ENCODE measurements around the gene TCF7L2.

TCF7L2 gene

DNA sequence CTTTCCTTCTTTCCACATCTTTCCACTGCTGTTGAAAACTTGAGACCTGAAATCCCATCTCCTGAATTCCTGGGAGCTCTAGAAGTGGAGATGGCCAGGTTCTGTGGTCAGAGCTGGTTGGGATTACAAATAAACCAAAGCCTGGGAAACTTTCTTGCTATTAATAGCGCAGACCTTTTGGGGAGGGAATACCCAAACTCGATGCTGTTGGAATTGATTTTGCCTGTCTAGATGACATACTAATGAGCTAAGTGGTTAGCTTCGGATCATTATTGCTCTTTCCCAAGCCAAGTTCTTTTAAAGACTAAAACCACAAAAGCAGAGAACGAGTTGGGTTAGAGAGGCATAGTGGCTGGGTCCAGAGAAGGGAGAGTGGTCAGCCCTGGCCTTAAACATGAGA lies 76.6 kb downstream of the TCF7L2 start:
- DNase-seq, result no peak

DNA sequence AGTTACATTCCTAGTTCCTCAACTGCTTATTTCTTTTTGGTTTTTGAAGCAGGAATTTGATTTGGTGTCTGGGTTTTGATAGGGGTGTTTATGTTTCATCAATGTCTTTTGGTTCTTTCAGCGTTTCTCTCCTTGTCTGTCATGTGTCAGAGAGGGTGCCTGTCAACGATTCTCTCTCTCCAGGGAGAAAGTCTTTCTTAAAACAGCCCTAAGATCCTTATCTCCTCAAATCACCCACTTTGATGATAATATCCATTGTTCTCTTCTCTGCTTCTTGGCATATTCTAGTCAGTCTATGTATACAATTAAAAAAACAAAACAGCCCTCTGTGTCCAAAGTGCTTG lies 77.2 kb downstream of the TCF7L2 start:
- DNase-seq, result no peak

DNA sequence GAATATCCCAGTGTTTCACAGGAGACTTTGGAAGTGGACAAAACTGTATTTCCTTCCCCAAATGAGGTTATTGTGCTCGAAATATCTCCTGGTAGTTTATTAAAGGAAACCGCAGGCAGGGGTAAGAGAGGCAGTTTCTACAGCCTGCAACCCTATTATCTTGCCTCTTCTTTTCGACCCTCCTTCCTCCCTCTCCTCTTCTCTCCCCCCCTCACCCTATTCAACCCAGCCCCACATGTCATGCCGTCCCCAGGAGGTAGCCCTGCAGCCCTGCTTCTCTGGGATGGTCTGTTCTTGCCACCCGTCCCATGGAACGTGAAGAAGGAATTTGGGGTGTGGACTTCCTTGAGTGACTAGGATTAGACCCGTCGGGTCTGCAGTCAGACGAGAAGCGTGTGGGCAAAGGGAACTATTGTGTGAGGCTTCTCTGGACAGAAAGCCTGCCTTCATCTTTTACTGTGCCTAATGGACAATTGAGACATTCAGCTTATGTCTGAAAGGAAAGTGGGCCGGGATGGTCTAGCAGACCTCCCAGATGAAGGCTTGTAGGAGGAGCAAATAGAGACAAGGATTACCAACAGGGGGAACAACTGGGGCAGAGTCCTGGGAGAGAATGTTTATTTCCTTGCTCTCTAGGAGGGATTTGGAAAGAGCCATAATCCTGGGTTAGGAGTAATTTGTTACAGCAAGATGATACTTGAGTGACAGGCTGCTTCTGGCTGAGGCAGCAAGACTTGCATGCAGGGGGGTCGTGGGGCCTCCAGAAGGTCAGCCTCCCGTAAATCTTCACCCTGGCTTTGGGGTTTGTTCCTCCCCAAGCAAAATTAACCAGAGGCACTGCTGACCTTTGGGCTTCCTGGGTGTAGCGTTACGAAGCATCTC lies 77.8 kb downstream of the TCF7L2 start:
- DNase-seq, result no peak

DNA sequence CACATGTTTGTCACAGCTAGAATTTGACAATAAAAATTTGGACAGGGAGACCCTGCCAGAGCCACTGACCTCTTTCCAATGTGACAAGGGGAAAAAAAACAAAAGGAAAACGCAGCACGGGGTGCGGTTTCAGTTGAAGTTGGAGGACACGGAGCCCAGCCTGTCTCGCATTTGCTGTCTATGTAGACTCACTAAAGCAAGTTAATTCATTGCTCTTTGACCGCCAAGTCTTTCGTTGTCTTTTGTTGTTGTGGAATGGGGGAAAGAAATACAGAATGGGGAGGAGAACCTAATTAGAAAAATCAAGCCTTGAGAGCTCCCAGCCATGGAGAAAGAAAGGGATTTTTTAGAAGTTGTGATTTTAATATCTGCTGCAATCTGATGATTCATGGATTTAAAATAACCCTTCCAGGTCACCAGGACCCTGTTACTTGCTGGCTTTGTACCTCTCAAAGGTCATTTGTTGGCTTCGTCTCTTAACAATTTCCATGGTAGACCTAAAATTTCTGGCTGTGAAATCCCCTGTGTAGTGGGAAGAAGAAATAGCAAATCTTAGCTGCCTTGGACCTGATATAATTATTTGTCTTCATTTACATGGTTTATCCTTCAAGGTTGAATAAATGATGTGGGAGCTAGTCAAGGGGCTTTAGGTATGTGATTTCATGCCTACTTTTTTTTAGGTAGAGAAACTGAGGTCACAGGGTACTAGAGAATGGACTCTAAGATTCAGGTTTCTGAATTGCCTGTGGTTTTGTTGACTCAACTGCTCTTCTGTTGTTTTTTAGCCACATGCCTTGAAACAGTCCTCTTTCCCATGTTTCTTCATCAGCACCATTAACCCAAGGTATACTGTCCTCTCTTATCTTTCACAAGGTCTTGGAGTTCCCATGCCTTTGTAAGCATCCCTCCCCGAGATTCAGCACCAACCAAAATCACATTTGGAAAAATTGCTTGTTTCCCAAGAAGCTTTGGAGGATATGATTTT lies 78.7 kb downstream of the TCF7L2 start:
- no peak for DNase-seq

GRCh38 chr10:113030453-113030852 lies 80.4 kb downstream of the TCF7L2 start:
- DNase-seq, result no peak

- DNase-seq, result no peak
Measured at GRCh38 chr10:113031147-113031546, 81.1 kb downstream of the TCF7L2 start.

- no peak for DNase-seq
Measured at GRCh38 chr10:113033991-113034390, 83.9 kb downstream of the TCF7L2 start.

DNA sequence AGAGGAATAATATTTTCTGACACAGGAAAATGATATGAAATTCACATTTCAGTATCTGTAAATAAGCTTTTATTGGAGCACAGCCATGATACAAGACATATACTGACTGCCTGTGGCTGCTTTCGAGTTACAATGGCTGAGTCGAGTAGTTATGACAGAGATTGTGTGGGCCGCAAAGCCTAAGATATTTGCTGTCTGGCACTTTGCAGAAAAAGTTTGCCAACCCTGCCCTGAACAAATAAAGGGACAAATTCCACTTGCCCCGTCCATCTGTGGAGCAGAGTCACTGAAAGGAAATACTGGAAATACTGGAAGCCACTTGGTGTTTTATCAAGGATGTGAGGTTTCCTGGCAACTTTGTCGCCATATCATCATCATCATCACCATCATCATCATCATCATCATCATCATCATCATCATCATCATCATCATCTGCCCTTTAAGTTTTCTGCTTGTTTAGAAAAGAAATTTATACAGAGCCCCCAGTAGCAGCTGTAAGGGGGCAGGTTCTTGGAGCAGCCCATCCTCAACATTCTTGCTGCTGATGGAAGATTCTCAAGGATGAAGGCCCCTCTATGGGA lies 85.8 kb downstream of the TCF7L2 start:
- no peak for DNase-seq

- no peak for DNase-seq
Measured at GRCh38 chr10:113036619-113037018, 86.6 kb downstream of the TCF7L2 start.

- no peak for DNase-seq
Measured at GRCh38 chr10:113037218-113037617, 87.2 kb downstream of the TCF7L2 start.

DNA sequence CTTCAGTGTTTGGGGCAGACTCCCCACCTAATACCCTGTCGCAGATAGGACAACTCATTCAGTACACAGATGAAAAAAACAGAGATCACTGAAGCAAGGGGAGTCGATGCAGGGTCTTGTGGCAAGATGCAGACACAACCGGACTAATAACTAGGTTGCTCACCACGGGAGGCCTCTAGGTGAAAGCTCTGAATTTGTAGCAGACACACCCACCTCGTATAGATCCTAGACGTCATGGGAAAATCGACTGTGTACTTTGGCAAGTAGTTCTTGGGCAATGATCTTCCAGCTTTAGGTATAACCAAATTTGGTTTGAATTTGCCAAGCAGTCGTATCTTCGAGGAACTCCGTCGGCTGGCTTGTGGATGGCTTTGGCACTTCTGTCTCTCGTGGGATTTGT lies 88.1 kb downstream of the TCF7L2 start:
- no peak for DNase-seq

- no peak for DNase-seq
Measured at GRCh38 chr10:113038985-113039384, 88.9 kb downstream of the TCF7L2 start.

DNA sequence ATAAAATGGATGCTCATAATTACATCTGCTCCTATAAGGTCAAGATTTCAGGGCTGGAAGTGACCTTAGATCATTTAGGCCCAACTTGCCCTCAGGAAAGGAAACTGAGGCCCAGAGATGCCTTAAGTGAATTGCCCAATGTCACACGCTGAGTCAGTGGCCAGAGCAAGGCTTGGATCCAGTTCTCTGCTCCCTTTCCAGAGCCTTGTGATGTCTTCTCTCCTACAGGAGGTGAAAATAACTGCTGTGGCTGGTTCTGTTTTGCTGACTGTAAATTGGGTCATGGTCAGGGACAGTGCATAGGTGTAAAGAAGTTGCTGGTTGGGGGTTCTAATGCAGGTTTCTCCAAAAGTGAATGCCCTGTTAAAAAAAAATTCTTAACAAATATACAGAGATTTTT lies 91.3 kb downstream of the TCF7L2 start:
- no peak for DNase-seq

DNA sequence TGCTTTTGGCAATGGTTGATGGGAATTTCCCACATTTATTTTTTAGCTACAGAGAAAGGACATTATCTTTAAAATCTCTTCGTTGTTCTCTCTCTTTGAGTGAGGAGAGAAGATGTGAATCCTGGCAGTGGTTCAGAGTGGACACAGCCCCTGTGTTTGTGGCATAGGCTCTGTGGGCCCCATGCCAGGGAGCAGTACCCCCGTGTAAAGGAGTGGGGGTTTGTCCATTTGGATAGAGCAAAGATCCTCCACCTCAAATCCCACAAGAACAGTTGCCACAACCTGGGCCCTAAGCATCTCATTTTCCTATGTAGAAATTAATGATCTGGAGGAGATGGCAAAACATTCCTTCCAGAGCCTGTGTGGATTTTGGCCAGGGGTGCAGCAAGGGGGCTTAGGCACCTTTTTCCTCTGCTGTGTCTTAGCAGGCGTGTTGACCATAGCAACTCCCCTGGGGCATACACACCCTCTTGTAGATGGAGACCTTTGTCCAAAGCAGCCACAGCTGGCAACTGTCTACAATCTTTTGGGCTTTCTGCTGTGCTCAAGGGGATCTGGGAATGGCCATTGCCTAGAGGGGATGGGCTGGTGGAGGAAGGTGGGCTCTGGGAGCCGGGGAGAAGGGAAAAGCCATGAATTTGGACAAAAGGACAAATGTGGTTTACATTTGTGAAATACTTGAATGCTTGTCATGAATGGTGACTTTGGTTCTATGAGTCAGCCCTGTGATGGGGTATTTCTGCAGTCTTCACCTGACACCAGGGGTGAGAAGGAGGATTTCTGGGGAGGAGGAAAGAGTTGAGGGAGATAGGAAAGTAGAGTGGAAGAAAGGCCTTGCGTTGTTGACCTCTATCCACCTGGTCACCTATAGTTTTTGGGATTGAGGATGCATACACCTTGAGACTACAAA lies 92.0 kb downstream of the TCF7L2 start:
- DNase-seq, result no peak

DNA sequence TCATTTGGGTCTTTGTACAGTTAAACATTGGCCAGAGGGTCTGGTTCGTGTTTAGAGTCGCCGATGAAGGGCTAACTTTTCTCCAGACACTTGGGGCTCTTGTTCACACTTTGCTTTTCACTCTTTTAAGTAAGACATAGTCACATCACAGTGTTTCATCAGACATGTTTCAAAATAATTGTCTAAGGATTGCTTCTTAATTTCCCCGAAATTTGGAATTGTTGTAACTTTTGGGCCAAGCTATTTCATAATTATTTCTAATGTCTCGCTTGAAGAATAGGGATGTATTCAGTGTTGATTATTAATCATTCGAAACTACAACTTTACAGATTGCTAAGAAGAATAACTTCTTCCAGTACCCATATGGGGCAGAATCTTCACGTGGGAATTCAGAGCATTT lies 92.8 kb downstream of the TCF7L2 start:
- DNase-seq, result no peak

DNA sequence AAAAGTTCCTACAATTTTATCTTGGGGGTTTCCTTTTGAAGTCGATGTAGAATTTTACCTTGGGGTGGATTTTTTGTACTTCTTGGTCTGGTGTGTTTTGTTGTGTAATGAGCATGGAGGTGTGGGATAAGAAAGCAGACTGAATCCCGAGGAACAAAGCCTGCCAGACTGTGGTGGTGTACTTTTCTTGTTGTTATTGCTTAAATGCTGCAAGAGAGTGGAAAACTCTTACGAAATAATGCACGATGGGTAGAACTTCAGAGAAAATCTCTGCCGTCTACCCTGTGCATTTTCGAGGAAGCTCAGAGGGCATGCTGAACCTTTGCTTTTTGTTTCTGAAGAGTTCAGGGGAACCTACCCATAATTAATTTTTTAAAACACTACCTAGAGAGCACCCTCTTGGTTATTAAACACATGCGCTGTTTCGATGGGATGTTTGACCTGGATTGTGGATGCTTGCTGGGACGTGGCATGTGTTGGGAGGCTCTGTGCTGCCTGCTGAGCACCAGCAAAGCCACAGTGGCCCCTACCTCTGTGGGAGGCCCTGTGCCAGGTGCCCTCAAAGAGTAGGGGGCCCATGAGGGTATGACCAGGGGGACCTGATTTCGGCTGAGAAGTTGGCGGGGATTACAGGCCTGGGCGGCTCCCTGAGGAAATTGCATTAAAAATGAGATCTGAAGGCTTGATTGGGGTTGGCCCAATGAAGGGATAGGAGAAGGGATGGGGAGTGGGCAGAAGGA lies 94.1 kb downstream of the TCF7L2 start:
- DNase-seq, result no peak

- DNase-seq, result no peak
Measured at GRCh38 chr10:113045147-113046055, 95.4 kb downstream of the TCF7L2 start.

- no peak for DNase-seq
Measured at GRCh38 chr10:113047151-113047550, 97.1 kb downstream of the TCF7L2 start.

DNA sequence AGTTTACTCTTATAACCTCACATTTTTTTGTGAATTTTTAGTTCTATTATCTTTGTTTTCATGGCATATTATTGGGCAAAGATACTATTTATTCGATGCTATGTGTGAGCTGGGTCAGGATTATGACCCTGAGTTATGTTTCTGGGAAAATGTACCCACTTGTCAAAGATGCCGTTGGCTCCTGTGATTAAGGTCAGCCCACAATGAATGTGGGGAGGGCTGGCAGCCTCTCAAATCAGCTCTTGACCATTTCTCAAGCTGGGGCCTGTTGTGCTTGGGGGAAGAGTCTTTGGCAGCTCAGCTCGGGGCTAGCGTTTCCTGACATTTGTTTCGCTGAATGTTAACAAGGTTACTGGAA lies 97.5 kb downstream of the TCF7L2 start:
- DNase-seq, result no peak

GRCh38 chr10:113047963-113048781 lies 98.1 kb downstream of the TCF7L2 start:
- DNase-seq, result no peak

All from activated CD4-positive, alpha-beta T cell treated with anti-CD3 and anti-CD28 coated beads for 48 hours (primary cell).